Endothelial cell of umbilical vein (primary cell): ENCODE measurements around the gene SAP30. TPM values are rescaled to one million over a fixed set of nuclear protein-coding genes. Genes with fewer than 3 reads are reported as not detected.

ENCODE experiments used
- BruUV-seq: library from RNA; stranded (reverse); fragments of 400-500 nt; replicated peaks from 2 replicates; lab custom pipeline; 2021; lab: Mats Ljungman, UMichigan
- CTCF ChIA-PET: fragments of 300-600, 350-600 bp; sonication (Branson Sonifier 250); formaldehyde crosslinking; loops from one replicate; lab custom pipeline; 2021; ENCODE audit warnings: antibody characterized with exemption, inconsistent platforms; lab: Charles Lee
- POLR2A ChIA-PET: fragments of 300-600, 350-600 bp; sonication (Branson Sonifier 250); formaldehyde crosslinking; loops from one replicate; lab custom pipeline; 2021; ENCODE audit warnings: antibody characterized with exemption, inconsistent platforms; lab: Charles Lee
- DNase-seq: peaks from one replicate; pipeline ENCODE4 v3.0.0-alpha.2; 2011; ENCODE audit warnings: low read depth, low spot score
- FAIRE-seq: peaks from 2 replicates; lab custom pipeline; 2011; peaks lifted over from hg19 to GRCh38; lab: Jason Lieb, UNC
- H2AFZ ChIP-seq: 2 replicates; pipeline ENCODE4 v1.6.0; 2012; ENCODE audit warnings: low read depth, low read length, control low read depth, inconsistent platforms
- H3K27ac ChIP-seq: 2 replicates; pipeline ENCODE4 v1.5.1; 2011; ENCODE audit warnings: low read depth, mild to moderate bottlenecking, control low read depth, low read length, moderate library complexity; ENCODE audit not compliant: insufficient read depth
- H3K27me3 ChIP-seq, 2 experiments: 2 replicates each; pipeline versions ENCODE4 v1.6.0 to v1.6.1; 2011; ENCODE audit warnings: low read length in 2 of 2, mixed read lengths in 1 of 2; ENCODE audit not compliant: control insufficient read depth in 2 of 2, insufficient read depth in 2 of 2
- H3K36me3 ChIP-seq, 2 experiments: 2 replicates in 1 of 2; 3 replicates in 1 of 2; pipeline ENCODE4 v1.5.1; 2011; ENCODE audit warnings: low read length in 2 of 2, mild to moderate bottlenecking in 1 of 2, moderate library complexity in 1 of 2; ENCODE audit not compliant: control insufficient read depth in 2 of 2, insufficient read depth in 2 of 2; ENCODE audit errors: extremely low read depth in 1 of 2
- H3K4me1 ChIP-seq: 3 replicates; pipeline ENCODE4 v1.5.1; 2011; ENCODE audit warnings: mild to moderate bottlenecking, low read length; ENCODE audit not compliant: control insufficient read depth, insufficient read depth; ENCODE audit errors: extremely low read depth
- H3K4me2 ChIP-seq: 2 replicates; pipeline ENCODE4 v1.6.1; 2011; ENCODE audit warnings: low read length, control low read depth, mixed read lengths; ENCODE audit not compliant: insufficient read depth
- H3K4me3 ChIP-seq, 3 experiments: fragments of 200-600 bp in 1 of 3; sonication (generic), shearing (Covaris generic) in 1 of 3; replicated peaks in 1 of 3; 2 replicates each; pipeline ENCODE4 v1.5.1; 2011 to 2016; ENCODE audit warnings: control low read depth in 3 of 3, low read length in 3 of 3, mild to moderate bottlenecking in 2 of 3, inconsistent platforms in 1 of 3, low read depth in 1 of 3, moderate library complexity in 1 of 3; ENCODE audit not compliant: insufficient read depth in 1 of 3
- H3K79me2 ChIP-seq: 2 replicates; pipeline ENCODE4 v1.6.0; 2012; ENCODE audit warnings: low read length, inconsistent platforms; ENCODE audit not compliant: control insufficient read depth, insufficient read depth
- H3K9ac ChIP-seq: replicated peaks from 2 replicates; pipeline ENCODE3; 2011; ENCODE audit warnings: low read length, control low read depth; ENCODE audit not compliant: insufficient read depth; ENCODE audit errors: extremely low read depth
- H3K9me1 ChIP-seq: replicated peaks from 3 replicates; pipeline ENCODE4 v1.6.0; 2011; ENCODE audit warnings: mild to moderate bottlenecking, low read length; ENCODE audit not compliant: control insufficient read depth, insufficient read depth; ENCODE audit errors: extremely low read depth
- H3K9me3 ChIP-seq: replicated peaks from 2 replicates; pipeline ENCODE4 v1.5.1; 2012; ENCODE audit warnings: low read length, inconsistent platforms; ENCODE audit not compliant: control insufficient read depth, insufficient read depth
- H4K20me1 ChIP-seq: replicated peaks from 2 replicates; pipeline ENCODE3; 2011; ENCODE audit warnings: mild to moderate bottlenecking, low read length; ENCODE audit not compliant: control insufficient read depth, insufficient read depth; ENCODE audit errors: extremely low read depth
- EZH2 ChIP-seq: IDR thresholded peaks from 2 replicates; pipeline ENCODE4 v1.6.1; 2012; ENCODE audit warnings: borderline replicate concordance, low read depth, mild to moderate bottlenecking, moderate library complexity, low read length, inconsistent platforms; ENCODE audit not compliant: severe bottlenecking
- FOS ChIP-seq: IDR thresholded peaks from 2 replicates; pipeline ENCODE4 v1.6.1; 2011; ENCODE audit warnings: mild to moderate bottlenecking, low read length, moderate library complexity, borderline replicate concordance; ENCODE audit not compliant: insufficient read depth
- GATA2 ChIP-seq: IDR thresholded peaks from 2 replicates; pipeline ENCODE4 v1.7.0; 2011; ENCODE audit warnings: low read depth, mild to moderate bottlenecking, moderate library complexity, mixed read lengths, low read length; ENCODE audit not compliant: insufficient read length, insufficient read depth
- JUN ChIP-seq: IDR thresholded peaks from 2 replicates; pipeline ENCODE4 v1.6.1; 2011; ENCODE audit warnings: borderline replicate concordance, low read depth; ENCODE audit not compliant: insufficient read length, insufficient read depth
- MYC ChIP-seq: IDR thresholded peaks from one replicate; pipeline ENCODE4 v1.6.1; 2011; ENCODE audit warnings: mild to moderate bottlenecking, low read depth, low read length
- POLR2A ChIP-seq: IDR thresholded peaks from 2 replicates; pipeline ENCODE4 v1.6.1; 2012; ENCODE audit warnings: low read depth, mild to moderate bottlenecking, control low read depth, low read length
- POLR2AphosphoS5 ChIP-seq: IDR thresholded peaks from 2 replicates; pipeline ENCODE4 v1.6.1; 2012; ENCODE audit warnings: low read depth, mild to moderate bottlenecking, control low read depth, low read length, moderate library complexity; ENCODE audit not compliant: insufficient read depth
- dilution Hi-C: fragments of 300-500 bp; cut with MboI; formaldehyde crosslinking; loops from one replicate; pipeline ENCODE4 v1.15.0; 2019; ENCODE audit warnings: low sequenced_read_pairs; ENCODE audit not compliant: extremely low pct_ligation_motif_present
- intact Hi-C: fragments of 100-400 bp; cut with micrococcal nuclease; formaldehyde crosslinking; loops from one replicate; pipeline ENCODE4 v1.10.0; 2022
- polyA plus RNA-seq, 4 experiments: library from polyadenylated mRNA; depleted of rRNA in 3 of 4; stranded (reverse) in 3 of 4; unstranded in 1 of 4; fragments of >200 nt; gene quantifications; 2 replicates each; pipeline versions ENCODE4 v1.2.1 to v1.2.3, GENCODE V29; 2011 to 2012; ENCODE audit warnings: missing spikeins in 1 of 4
- total RNA-seq: library from RNA; stranded (reverse); gene quantifications from 2 replicates; pipeline ENCODE4 v1.2.3, GENCODE V29; 2021
- TF ChIP-seq, protein P1 (sequence below): IDR thresholded peaks from 2 replicates; pipeline ENCODE4 v1.6.1; 2011; ENCODE audit not compliant: insufficient read depth, insufficient read length
- TF ChIP-seq, protein P2 (sequence below), 2 donors: IDR thresholded peaks; 1 replicate in 1 of 2; 2 replicates in 1 of 2; pipeline ENCODE4 v1.5.1; 2011; ENCODE audit warnings: low read length in 2 of 2, mild to moderate bottlenecking in 2 of 2, moderate library complexity in 2 of 2, control low read depth in 1 of 2, inconsistent platforms in 1 of 2, low read depth in 1 of 2; ENCODE audit not compliant: insufficient read depth in 1 of 2; ENCODE audit errors: extremely low read depth in 1 of 2

Gene SAP30
- total and polyA plus RNA-seq, 2 donors (not counting 3 experiments of a cell fraction or from before 2014, with no cell fraction given) = 9.9 to 23.8 TPM

DNA sequence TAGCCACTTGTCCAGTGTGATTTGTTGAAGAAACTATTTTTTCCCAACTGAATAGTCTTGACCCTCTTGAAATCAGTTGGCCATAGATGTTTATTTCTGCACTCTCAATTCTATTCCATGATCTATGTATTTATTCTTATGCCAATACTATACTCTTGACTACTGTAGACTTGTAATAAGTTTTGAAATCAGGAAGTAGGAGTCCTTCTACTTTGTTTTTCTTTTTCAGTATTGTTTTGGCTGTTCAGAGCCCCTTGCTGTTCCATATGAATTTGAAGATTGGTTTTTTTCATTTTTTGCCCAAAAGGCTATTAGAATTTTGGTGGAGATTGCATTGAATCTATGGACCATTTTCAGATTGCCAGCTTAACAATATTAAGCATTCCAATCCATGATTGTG, 10.2 kb downstream of the SAP30 start:
- no peak overlapping the region for H3K27ac ChIP-seq
- no peak overlapping the region for H3K9ac ChIP-seq
- H3K79me2 ChIP-seq = no peaks in the 10 kb centered on the region
- H3K4me2 ChIP-seq = no peak overlapping the region
- no peaks in the 10 kb centered on the region for H3K36me3 ChIP-seq
- H3K27me3 ChIP-seq = no peaks in the 10 kb centered on the region
- H3K4me3 ChIP-seq = no peak overlapping the region
- ChIA-PET CTCF (no interaction called here), POLR2A (no interaction called here)
- intact Hi-C loops (no loop called here), dilution Hi-C loops (no loop called here)
- DNase-seq = no peak
- no peaks in the 10 kb centered on the region for H4K20me1 ChIP-seq
- H3K4me1 ChIP-seq = no peaks in the 10 kb centered on the region
- H2AFZ ChIP-seq = no peak overlapping the region
- no peak for FAIRE-seq
- TF ChIP-seq POLR2A (no peak), MYC (no peak), JUN (no peak), EZH2 (no peak), GATA2 (no peak), FOS (no peak), POLR2AphosphoS5 (no peak)
- TF ChIP-seq, protein P1, sequence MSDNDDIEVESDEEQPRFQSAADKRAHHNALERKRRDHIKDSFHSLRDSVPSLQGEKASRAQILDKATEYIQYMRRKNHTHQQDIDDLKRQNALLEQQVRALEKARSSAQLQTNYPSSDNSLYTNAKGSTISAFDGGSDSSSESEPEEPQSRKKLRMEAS = no peak
- TF ChIP-seq, protein P2, sequence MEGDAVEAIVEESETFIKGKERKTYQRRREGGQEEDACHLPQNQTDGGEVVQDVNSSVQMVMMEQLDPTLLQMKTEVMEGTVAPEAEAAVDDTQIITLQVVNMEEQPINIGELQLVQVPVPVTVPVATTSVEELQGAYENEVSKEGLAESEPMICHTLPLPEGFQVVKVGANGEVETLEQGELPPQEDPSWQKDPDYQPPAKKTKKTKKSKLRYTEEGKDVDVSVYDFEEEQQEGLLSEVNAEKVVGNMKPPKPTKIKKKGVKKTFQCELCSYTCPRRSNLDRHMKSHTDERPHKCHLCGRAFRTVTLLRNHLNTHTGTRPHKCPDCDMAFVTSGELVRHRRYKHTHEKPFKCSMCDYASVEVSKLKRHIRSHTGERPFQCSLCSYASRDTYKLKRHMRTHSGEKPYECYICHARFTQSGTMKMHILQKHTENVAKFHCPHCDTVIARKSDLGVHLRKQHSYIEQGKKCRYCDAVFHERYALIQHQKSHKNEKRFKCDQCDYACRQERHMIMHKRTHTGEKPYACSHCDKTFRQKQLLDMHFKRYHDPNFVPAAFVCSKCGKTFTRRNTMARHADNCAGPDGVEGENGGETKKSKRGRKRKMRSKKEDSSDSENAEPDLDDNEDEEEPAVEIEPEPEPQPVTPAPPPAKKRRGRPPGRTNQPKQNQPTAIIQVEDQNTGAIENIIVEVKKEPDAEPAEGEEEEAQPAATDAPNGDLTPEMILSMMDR (IDR thresholded peaks at IDR 0.05; ENCODE audit: extremely low read depth in 1 of 2, insufficient read depth in 1 of 2, low read depth in 1 of 2, low read length in 2 of 2) = no peak
- no peaks in the 10 kb centered on the region for H3K9me3 ChIP-seq
- no peaks in the 10 kb centered on the region for H3K9me1 ChIP-seq
- no TSS peak for BruUV-seq
